ENCODE data around the gene TMEM130.
"Not testable (repeated sequence)": the region's sequence is repeated elsewhere in the genome, so short reads cannot be mapped to it uniquely, and the experiment has no call there.

TMEM130 gene

GRCh38 chr7:98869027-98869596 lies 702 bp downstream of the TMEM130 start:
- H3K27ac Mint-ChIP-seq = no peak overlapping the region

GRCh38 chr7:98868450-98868849 lies 1.4 kb downstream of the TMEM130 start:
- H3K36me3 Mint-ChIP-seq (ENCODE audit: low read depth) = no peaks in the 10 kb centered on the region
- no peaks in the 10 kb centered on the region for H3K9me3 Mint-ChIP-seq
- peaks cover 9% of the 10 kb centered on the region for H3K27me3 Mint-ChIP-seq
- no peak overlapping the region for H3K27ac Mint-ChIP-seq
- H3K4me1 Mint-ChIP-seq (ENCODE audit: low read depth) = no peaks in the 10 kb centered on the region
- no peak overlapping the region for H3K4me3 Mint-ChIP-seq

More at GRCh38 chr7:98869027-98869596, 702 bp downstream of the TMEM130 start:
- no peaks in the 10 kb centered on the region for H3K4me1 Mint-ChIP-seq (ENCODE audit: low read depth)
- peak overlapping the region; percentile 7 for H3K4me3 Mint-ChIP-seq
- no peaks in the 10 kb centered on the region for H3K9me3 Mint-ChIP-seq
- H3K27me3 Mint-ChIP-seq = peaks cover 9% of the 10 kb centered on the region
- no peaks in the 10 kb centered on the region for H3K36me3 Mint-ChIP-seq (ENCODE audit: low read depth)

- Mint-ChIP-seq H3K4me3 (no peak overlapping the region), H3K27me3 (peaks cover 9% of the 10 kb centered on the region), H3K4me1 (ENCODE audit: low read depth) (no peaks in the 10 kb centered on the region)
Observed at GRCh38 chr7:98866765-98867164, 3.0 kb downstream of the TMEM130 start.

GRCh38 chr7:98866351-98866750 lies 3.5 kb downstream of the TMEM130 start:
- Mint-ChIP-seq H3K4me1 (ENCODE audit: low read depth) (no peaks in the 10 kb centered on the region), H3K9me3 (no peaks in the 10 kb centered on the region), H3K4me3 (no peak overlapping the region), H3K27me3 (peaks cover 9% of the 10 kb centered on the region), H3K27ac (no peak overlapping the region), H3K36me3 (ENCODE audit: low read depth) (no peaks in the 10 kb centered on the region)

More at GRCh38 chr7:98866765-98867164, 3.0 kb downstream of the TMEM130 start:
- Mint-ChIP-seq H3K27ac (no peak overlapping the region), H3K36me3 (ENCODE audit: low read depth) (no peaks in the 10 kb centered on the region), H3K9me3 (no peaks in the 10 kb centered on the region)

GRCh38 chr7:98864731-98865453 lies 4.9 kb downstream of the TMEM130 start:
- Mint-ChIP-seq H3K4me1 (ENCODE audit: low read depth) (no peaks in the 10 kb centered on the region), H3K4me3 (no peak overlapping the region), H3K36me3 (ENCODE audit: low read depth) (no peaks in the 10 kb centered on the region), H3K9me3 (no peaks in the 10 kb centered on the region), H3K27me3 (peaks cover 9% of the 10 kb centered on the region), H3K27ac (no peak overlapping the region)

GRCh38 chr7:98863601-98864000 lies 6.2 kb downstream of the TMEM130 start:
- H3K27ac Mint-ChIP-seq = no peak overlapping the region
- peaks cover 3% of the 10 kb centered on the region for H3K27me3 Mint-ChIP-seq
- H3K4me3 Mint-ChIP-seq = no peak overlapping the region
- no peaks in the 10 kb centered on the region for H3K9me3 Mint-ChIP-seq
- no peaks in the 10 kb centered on the region for H3K36me3 Mint-ChIP-seq (ENCODE audit: low read depth)
- H3K4me1 Mint-ChIP-seq (ENCODE audit: low read depth) = no peaks in the 10 kb centered on the region

- H3K4me1 Mint-ChIP-seq (ENCODE audit: low read depth) = no peaks in the 10 kb centered on the region
- H3K4me3 Mint-ChIP-seq = no peak overlapping the region
- H3K36me3 Mint-ChIP-seq (ENCODE audit: low read depth) = no peaks in the 10 kb centered on the region
- H3K27me3 Mint-ChIP-seq = peaks cover 6% of the 10 kb centered on the region
- no peak overlapping the region for H3K27ac Mint-ChIP-seq
- no peaks in the 10 kb centered on the region for H3K9me3 Mint-ChIP-seq
Observed at GRCh38 chr7:98862716-98863420, 6.9 kb downstream of the TMEM130 start.

- H3K27ac Mint-ChIP-seq = no peak overlapping the region
- no peaks in the 10 kb centered on the region for H3K4me1 Mint-ChIP-seq (ENCODE audit: low read depth)
- no peaks in the 10 kb centered on the region for H3K36me3 Mint-ChIP-seq (ENCODE audit: low read depth)
- H3K9me3 Mint-ChIP-seq = no peaks in the 10 kb centered on the region
- no peak overlapping the region for H3K4me3 Mint-ChIP-seq
- peaks cover 6% of the 10 kb centered on the region for H3K27me3 Mint-ChIP-seq
Observed at GRCh38 chr7:98862203-98862602, 7.6 kb downstream of the TMEM130 start.

GRCh38 chr7:98860071-98860470 lies 9.7 kb downstream of the TMEM130 start:
- Mint-ChIP-seq H3K9me3 (no peaks in the 10 kb centered on the region), H3K36me3 (ENCODE audit: low read depth) (no peaks in the 10 kb centered on the region), H3K4me3 (no peak overlapping the region), H3K27me3 (peaks cover 4% of the 10 kb centered on the region), H3K4me1 (ENCODE audit: low read depth) (no peaks in the 10 kb centered on the region), H3K27ac (no peak overlapping the region)

- Mint-ChIP-seq H3K4me3 (no peak overlapping the region), H3K27me3 (peaks cover 4% of the 10 kb centered on the region), H3K36me3 (ENCODE audit: low read depth) (no peaks in the 10 kb centered on the region), H3K27ac (no peak overlapping the region), H3K9me3 (no peaks in the 10 kb centered on the region), H3K4me1 (ENCODE audit: low read depth) (no peaks in the 10 kb centered on the region)
Observed at GRCh38 chr7:98855610-98856422, 14.0 kb downstream of the TMEM130 start.

GRCh38 chr7:98852826-98853225 lies 17.0 kb downstream of the TMEM130 start:
- Mint-ChIP-seq H3K4me3 (no peak overlapping the region), H3K27ac (no peak overlapping the region)

GRCh38 chr7:98848918-98849317 lies 20.9 kb downstream of the TMEM130 start:
- H3K9me3 Mint-ChIP-seq = peaks cover 5% of the 10 kb centered on the region
- no peak overlapping the region for H3K4me3 Mint-ChIP-seq
- H3K27ac Mint-ChIP-seq = no peak overlapping the region
- H3K36me3 Mint-ChIP-seq (ENCODE audit: low read depth) = no peaks in the 10 kb centered on the region
- H3K27me3 Mint-ChIP-seq = no peaks in the 10 kb centered on the region
- H3K4me1 Mint-ChIP-seq (ENCODE audit: low read depth) = no peaks in the 10 kb centered on the region

More at GRCh38 chr7:98852826-98853225, 17.0 kb downstream of the TMEM130 start:
- no peaks in the 10 kb centered on the region for H3K36me3 Mint-ChIP-seq (ENCODE audit: low read depth)
- H3K4me1 Mint-ChIP-seq (ENCODE audit: low read depth) = no peaks in the 10 kb centered on the region
- peaks cover 5% of the 10 kb centered on the region for H3K9me3 Mint-ChIP-seq
- H3K27me3 Mint-ChIP-seq = no peaks in the 10 kb centered on the region

- H3K27ac Mint-ChIP-seq; H3K4me1 Mint-ChIP-seq (ENCODE audit: low read depth); H3K4me3 Mint-ChIP-seq; H3K36me3 Mint-ChIP-seq (ENCODE audit: low read depth); H3K27me3 Mint-ChIP-seq; H3K9me3 Mint-ChIP-seq: not testable (repeated sequence)
Observed at GRCh38 chr7:98842552-98842951, 27.3 kb downstream of the TMEM130 start.

- H3K36me3 Mint-ChIP-seq (ENCODE audit: low read depth) = no peaks in the 10 kb centered on the region
- H3K27me3 Mint-ChIP-seq = peaks cover 9% of the 10 kb centered on the region
- H3K4me1 Mint-ChIP-seq (ENCODE audit: low read depth) = no peaks in the 10 kb centered on the region
- no peak overlapping the region for H3K4me3 Mint-ChIP-seq
- no peaks in the 10 kb centered on the region for H3K9me3 Mint-ChIP-seq
- H3K27ac Mint-ChIP-seq = no peak overlapping the region
Observed at GRCh38 chr7:98841179-98841997, 28.4 kb downstream of the TMEM130 start.

Data from stimulated activated naive CD8-positive, alpha-beta T cell treated with anti-CD3 and anti-CD28 coated beads, Interleukin-15, Interleukin-2, amounts not matched to agents 100 ng/mL and 50 ng/mL, for 24 hours (primary cell).